Mesendoderm (in vitro differentiated cells): Measurements from ENCODE around the gene PRDX3.
A peak's percentile ranks its signal among the peaks of the same experiment; 100 is the strongest.
"Not testable (repeated sequence)": the region's sequence is repeated elsewhere in the genome, so short reads cannot be mapped to it uniquely, and the experiment has no call there.

Source experiments
- DNase-seq: peaks from one replicate; pipeline ENCODE4 v3.0.0; 2013
- H2AK5ac ChIP-seq: 2 replicates; pipeline ENCODE4 v1.6.1; 2013; ENCODE audit warnings: low read length, inconsistent platforms
- H2BK120ac ChIP-seq: 2 replicates; pipeline ENCODE4 v1.6.1; 2013; ENCODE audit warnings: low read depth, mild to moderate bottlenecking, low read length, moderate library complexity, mixed read lengths
- H2BK15ac ChIP-seq: replicated peaks from 2 replicates; pipeline ENCODE4 v1.6.1; 2013; ENCODE audit warnings: low read depth, mild to moderate bottlenecking, moderate library complexity
- H2BK5ac ChIP-seq: 2 replicates; pipeline ENCODE4 v1.6.1; 2013; ENCODE audit warnings: low read length, inconsistent platforms
- H3K18ac ChIP-seq: 2 replicates; pipeline ENCODE4 v1.6.1; 2013; ENCODE audit warnings: mild to moderate bottlenecking, low read length, mixed read lengths
- H3K23ac ChIP-seq: one replicate; pipeline ENCODE4 v1.6.1; 2013; ENCODE audit warnings: low read length
- H3K27ac ChIP-seq: 2 replicates; pipeline ENCODE4 v1.5.1; 2013; ENCODE audit warnings: low read depth, mild to moderate bottlenecking, inconsistent platforms, low read length, moderate library complexity
- H3K27me3 ChIP-seq: 2 replicates; pipeline ENCODE4 v1.6.1; 2013; ENCODE audit warnings: low read length, control low read depth, mild to moderate bottlenecking, inconsistent platforms; ENCODE audit not compliant: insufficient read depth, poor library complexity
- H3K36me3 ChIP-seq: 2 replicates; pipeline ENCODE4 v1.6.1; 2013; ENCODE audit warnings: low read length, inconsistent platforms; ENCODE audit not compliant: control insufficient read depth, insufficient read depth
- H3K4ac ChIP-seq: one replicate; pipeline ENCODE4 v1.6.1; 2013; ENCODE audit warnings: low read depth, mild to moderate bottlenecking, low read length, moderate library complexity
- H3K4me1 ChIP-seq: 2 replicates; pipeline ENCODE4 v1.6.1; 2013; ENCODE audit warnings: low read depth, low read length, inconsistent platforms; ENCODE audit not compliant: control insufficient read depth
- H3K4me2 ChIP-seq: 2 replicates; pipeline ENCODE4 v1.6.1; 2013; ENCODE audit warnings: low read length
- H3K4me3 ChIP-seq: 2 replicates; pipeline ENCODE4 v1.5.1; 2013; ENCODE audit warnings: mild to moderate bottlenecking, low read length
- H3K56ac ChIP-seq: one replicate; pipeline ENCODE4 v1.6.1; 2013; ENCODE audit warnings: low read length
- H3K79me1 ChIP-seq: 2 replicates; pipeline ENCODE4 v1.6.1; 2013; ENCODE audit warnings: low read length, inconsistent platforms
- H3K79me2 ChIP-seq: 2 replicates; pipeline ENCODE4 v1.6.1; 2013; ENCODE audit warnings: mild to moderate bottlenecking, low read length; ENCODE audit not compliant: control insufficient read depth, insufficient read depth
- H3K9ac ChIP-seq: 2 replicates; pipeline ENCODE4 v1.6.1; 2013; ENCODE audit warnings: low read length, inconsistent platforms
- H4K5ac ChIP-seq: one replicate; pipeline ENCODE4 v1.6.1; 2013; ENCODE audit warnings: low read length
- H4K8ac ChIP-seq: one replicate; pipeline ENCODE4 v1.6.1; 2013; ENCODE audit warnings: low read depth, mild to moderate bottlenecking, control low read depth, low read length, moderate library complexity
- WGBS: extraction: QIAGEN DNeasy Blood & Tissue Kit; methylation state at CpG from one replicate; pipeline ENCODE4 v1.1.7; 2013; ENCODE audit warnings: low lambda C conversion rate, missing lambda C conversion rate; ENCODE audit not compliant: insufficient coverage; ENCODE audit errors: extremely low coverage; 5-methylcytosine and 5-hydroxymethylcytosine counted together

PRDX3 gene

GRCh38 chr10:119161680-119162451, 16.7 kb downstream of the PRDX3 start:
- Histone ChIP-seq H3K23ac (no peak overlapping the region), H2AK5ac (no peak overlapping the region), H3K18ac (no peak overlapping the region), H3K4ac (no peak overlapping the region), H4K8ac (no peak overlapping the region), H3K79me1 (no peaks in the 10 kb centered on the region), H3K4me3 (no peak overlapping the region), H3K27ac (no peak overlapping the region), H3K79me2 (no peaks in the 10 kb centered on the region), H2BK15ac (no peak overlapping the region), H4K5ac (no peak overlapping the region), H3K36me3 (peaks cover 3% of the 10 kb centered on the region), H3K9ac (no peak overlapping the region), H3K27me3 (no peaks in the 10 kb centered on the region), H2BK120ac (no peak overlapping the region), H2BK5ac (no peak overlapping the region), H3K56ac (no peak overlapping the region), H3K4me2 (no peak overlapping the region), H3K4me1 (no peaks in the 10 kb centered on the region)
- no CpG with 5 or more reads among the region's 11 CpGs for WGBS
- DNase-seq: no peak

GRCh38 chr10:119159332-119159731, 19.3 kb downstream of the PRDX3 start:
- Histone ChIP-seq H3K4me1 (no peaks in the 10 kb centered on the region), H3K23ac (no peak overlapping the region), H4K8ac (no peak overlapping the region), H3K9ac (no peak overlapping the region), H3K56ac (no peak overlapping the region), H3K18ac (no peak overlapping the region), H2AK5ac (no peak overlapping the region), H3K4me3 (no peak overlapping the region), H3K27me3 (no peaks in the 10 kb centered on the region), H3K4me2 (no peak overlapping the region), H3K27ac (no peak overlapping the region), H3K4ac (no peak overlapping the region), H3K79me1 (no peaks in the 10 kb centered on the region), H2BK5ac (no peak overlapping the region), H3K36me3 (peaks cover 3% of the 10 kb centered on the region), H3K79me2 (no peaks in the 10 kb centered on the region), H2BK120ac (no peak overlapping the region), H4K5ac (no peak overlapping the region), H2BK15ac (no peak overlapping the region)
- no peak for DNase-seq
- WGBS: no CpG with 5 or more reads among the region's 8 CpGs

- no peaks in the 10 kb centered on the region for H3K27me3 ChIP-seq
- H3K56ac ChIP-seq: no peak overlapping the region
- no peak overlapping the region for H3K4ac ChIP-seq
- no peak overlapping the region for H3K4me2 ChIP-seq
- no peak overlapping the region for H2BK120ac ChIP-seq
- no peak overlapping the region for H3K4me3 ChIP-seq
- no peak for DNase-seq
- no peak overlapping the region for H4K5ac ChIP-seq
- H3K79me2 ChIP-seq: no peaks in the 10 kb centered on the region
- no peak overlapping the region for H2BK15ac ChIP-seq
- no peak overlapping the region for H2AK5ac ChIP-seq
- no peak overlapping the region for H3K18ac ChIP-seq
- no peak overlapping the region for H3K9ac ChIP-seq
- H3K23ac ChIP-seq: no peak overlapping the region
- no peak overlapping the region for H2BK5ac ChIP-seq
- peaks cover 3% of the 10 kb centered on the region for H3K36me3 ChIP-seq
- no peaks in the 10 kb centered on the region for H3K4me1 ChIP-seq
- H3K27ac ChIP-seq: no peak overlapping the region
- no peaks in the 10 kb centered on the region for H3K79me1 ChIP-seq
- no CpG with 5 or more reads among the region's 12 CpGs for WGBS
- no peak overlapping the region for H4K8ac ChIP-seq
These were observed 25.0 kb downstream of the PRDX3 start for GRCh38 chr10:119153661-119154060.

- Histone ChIP-seq H3K36me3 (peaks cover 3% of the 10 kb centered on the region), H3K4me2 (no peak overlapping the region), H3K56ac (no peak overlapping the region), H3K4me1 (no peaks in the 10 kb centered on the region), H2BK120ac (no peak overlapping the region), H3K4ac (no peak overlapping the region), H3K4me3 (no peak overlapping the region), H2BK5ac (no peak overlapping the region), H4K5ac (no peak overlapping the region), H3K79me2 (no peaks in the 10 kb centered on the region), H2BK15ac (no peak overlapping the region), H4K8ac (no peak overlapping the region), H3K79me1 (no peaks in the 10 kb centered on the region), H3K27ac (no peak overlapping the region), H3K18ac (no peak overlapping the region), H3K9ac (no peak overlapping the region), H3K23ac (no peak overlapping the region), H3K27me3 (no peaks in the 10 kb centered on the region), H2AK5ac (no peak overlapping the region)
- DNase-seq: no peak
- no CpG with 5 or more reads among the region's 5 CpGs for WGBS
These were observed 25.6 kb downstream of the PRDX3 start for GRCh38 chr10:119153041-119153440.

- H3K79me1 ChIP-seq: not testable (repeated sequence)
These were observed 27.0 kb downstream of the PRDX3 start for GRCh38 chr10:119151601-119152000.

GRCh38 chr10:119149729-119150128, 28.9 kb downstream of the PRDX3 start:
- no peak overlapping the region for H3K9ac ChIP-seq
- H3K79me1 ChIP-seq: no peaks in the 10 kb centered on the region
- no peaks in the 10 kb centered on the region for H3K79me2 ChIP-seq
- no peak overlapping the region for H3K18ac ChIP-seq
- DNase-seq: peak; percentile 70
- H2BK120ac ChIP-seq: no peak overlapping the region
- H3K4me1 ChIP-seq: no peaks in the 10 kb centered on the region
- no CpG with 5 or more reads among the region's 13 CpGs for WGBS
- H3K4me3 ChIP-seq: no peak overlapping the region
- H4K5ac ChIP-seq: no peak overlapping the region
- H3K4ac ChIP-seq: no peak overlapping the region
- H4K8ac ChIP-seq: no peak overlapping the region
- no peak overlapping the region for H2BK5ac ChIP-seq
- H3K36me3 ChIP-seq: no peaks in the 10 kb centered on the region
- no peak overlapping the region for H3K56ac ChIP-seq
- H3K4me2 ChIP-seq: no peak overlapping the region
- H3K27ac ChIP-seq: no peak overlapping the region
- H2AK5ac ChIP-seq: no peak overlapping the region
- H2BK15ac ChIP-seq: no peak overlapping the region
- no peaks in the 10 kb centered on the region for H3K27me3 ChIP-seq
- H3K23ac ChIP-seq: no peak overlapping the region

More at GRCh38 chr10:119151601-119152000, 27.0 kb downstream of the PRDX3 start:
- H3K23ac ChIP-seq, H4K5ac ChIP-seq, H3K4me2 ChIP-seq, H3K9ac ChIP-seq, DNase-seq, H4K8ac ChIP-seq, H2BK120ac ChIP-seq, H2BK15ac ChIP-seq, H3K56ac ChIP-seq, H2AK5ac ChIP-seq, H3K27ac ChIP-seq, H3K27me3 ChIP-seq, H2BK5ac ChIP-seq, H3K4ac ChIP-seq, H3K4me1 ChIP-seq, H3K36me3 ChIP-seq, H3K4me3 ChIP-seq, H3K79me2 ChIP-seq, H3K18ac ChIP-seq: not testable (repeated sequence)
- no CpG with 5 or more reads among the region's 6 CpGs for WGBS
